CD8-positive, alpha-beta memory T cell (primary cell): Measurements from ENCODE around the gene RAB30. TPM values are rescaled to one million over a fixed set of nuclear protein-coding genes. Genes with fewer than 3 reads are reported as not detected.

Experiments
- CTCF ChIA-PET: fragments of 350-600 bp; sonication (Branson Sonifier 250); formaldehyde crosslinking; loops from one replicate; lab custom pipeline; 2021; ENCODE audit warnings: antibody characterized with exemption; lab: Charles Lee
- POLR2A ChIA-PET: fragments of 350-600 bp; sonication (Branson Sonifier 250); formaldehyde crosslinking; loops from one replicate; lab custom pipeline; 2021; ENCODE audit warnings: antibody characterized with exemption; lab: Charles Lee
- DNase-seq, 5 donors: peaks; one replicate each; pipeline versions ENCODE4 v3.0.0 to v3.0.0-alpha.2; 2020 to 2022; ENCODE audit warnings: mixed read lengths in 1 of 5
- H3K27ac ChIP-seq: one replicate; pipeline ENCODE4 v1.7.0; 2013; ENCODE audit warnings: low read depth, mild to moderate bottlenecking, low read length, moderate library complexity
- H3K27me3 ChIP-seq: 2 replicates; pipeline ENCODE4 v1.7.0; 2013; ENCODE audit warnings: low read length, mild to moderate bottlenecking; ENCODE audit not compliant: insufficient read depth, poor library complexity, severe bottlenecking
- H3K36me3 ChIP-seq: 2 replicates; pipeline ENCODE4 v1.7.0; 2013; ENCODE audit warnings: mild to moderate bottlenecking, low read length, moderate library complexity; ENCODE audit not compliant: insufficient read depth
- H3K4me1 ChIP-seq: 2 replicates; pipeline ENCODE4 v1.7.0; 2013; ENCODE audit warnings: mild to moderate bottlenecking, low read length, moderate library complexity; ENCODE audit not compliant: insufficient read depth
- H3K4me3 ChIP-seq: 2 replicates; pipeline ENCODE4 v1.7.0; 2013; ENCODE audit warnings: mild to moderate bottlenecking, low read length
- H3K9me3 ChIP-seq: 2 replicates; pipeline ENCODE4 v1.7.0; 2013; ENCODE audit warnings: mild to moderate bottlenecking, low read length
- H3K27ac Mint-ChIP-seq, 8 donors: one replicate each; pipeline ENCODE4 v1.8.0; 2020 to 2021; ENCODE audit warnings: mixed read lengths in 8 of 8, mild to moderate bottlenecking in 6 of 8, inconsistent platforms in 3 of 8, moderate library complexity in 3 of 8
- H3K27me3 Mint-ChIP-seq, 2 donors: one replicate each; pipeline ENCODE4 v1.8.0; 2020 to 2021; ENCODE audit warnings: mixed read lengths in 2 of 2, mild to moderate bottlenecking in 1 of 2, moderate library complexity in 1 of 2
- H3K36me3 Mint-ChIP-seq, 3 donors: one replicate each; pipeline ENCODE4 v1.8.0; 2020 to 2021; ENCODE audit warnings: mixed read lengths in 3 of 3, inconsistent platforms in 1 of 3, mild to moderate bottlenecking in 1 of 3
- H3K4me1 Mint-ChIP-seq, 3 donors: one replicate each; pipeline ENCODE4 v1.8.0; 2020 to 2021; ENCODE audit warnings: mixed read lengths in 3 of 3, inconsistent platforms in 1 of 3, mild to moderate bottlenecking in 1 of 3
- H3K4me3 Mint-ChIP-seq, 7 donors: one replicate each; pipeline ENCODE4 v1.8.0; 2020 to 2021; ENCODE audit warnings: mixed read lengths in 7 of 7, mild to moderate bottlenecking in 6 of 7, moderate library complexity in 4 of 7, inconsistent platforms in 2 of 7
- H3K9me3 Mint-ChIP-seq, 5 donors: one replicate each; pipeline ENCODE4 v1.8.0; 2020 to 2022; ENCODE audit warnings: mixed read lengths in 5 of 5, mild to moderate bottlenecking in 3 of 5, moderate library complexity in 2 of 5, inconsistent platforms in 1 of 5
- polyA plus RNA-seq: library from polyadenylated mRNA; unstranded; fragments of 300-500 nt; fragmentation: Illumina TruSeq; gene quantifications from one replicate; pipeline ENCODE4 v1.2.3, GENCODE V29; 2021
- total RNA-seq, 2 experiments: library from RNA; stranded (reverse); gene quantifications; one replicate each; pipeline ENCODE4 v1.2.3, GENCODE V29; 2021

RAB30 gene
- total RNA-seq (10 to 100 TPM; 15.7 to 17.1 TPM), polyA plus RNA-seq (5.1 TPM)

DNA sequence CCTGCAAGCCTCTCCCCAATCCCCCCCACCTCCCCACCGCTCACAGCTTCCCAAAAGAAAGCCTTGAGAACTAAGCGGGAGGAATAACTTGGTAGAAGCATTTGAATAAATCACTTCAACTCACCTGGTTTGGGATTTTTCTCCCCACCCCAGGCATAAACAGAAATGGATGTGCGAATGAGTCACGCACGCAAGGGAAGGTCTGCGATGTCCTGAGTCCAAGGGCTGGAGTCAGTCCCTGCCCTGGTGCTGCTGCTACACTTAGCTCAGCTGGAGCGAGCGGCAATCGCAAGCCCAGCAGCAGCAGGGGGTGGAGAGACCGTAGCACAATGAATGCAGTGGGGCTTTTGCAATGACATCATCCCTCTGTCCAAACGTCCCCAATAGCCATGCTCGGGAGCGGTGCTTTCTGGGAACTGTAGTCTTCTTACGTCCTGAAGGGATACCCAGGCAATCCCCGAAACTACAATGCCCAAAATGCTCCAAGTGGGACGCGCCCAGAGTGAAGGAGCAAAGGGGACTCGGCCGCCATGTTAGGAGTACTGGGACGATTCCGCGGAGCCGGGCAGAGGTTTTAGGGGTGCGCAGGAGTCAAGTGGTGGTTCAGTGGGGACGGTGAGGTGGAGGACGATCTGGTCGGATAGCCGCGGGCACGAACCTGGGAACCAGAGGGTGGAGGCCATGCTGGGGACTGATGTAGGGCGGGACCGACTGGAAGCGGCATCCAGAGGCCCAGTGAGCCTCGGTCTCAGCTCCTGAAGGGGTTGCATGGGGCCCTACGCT, at the start of gene RAB30:
Gene RAB30, minus strand, starts transcription at position 331 of the 783 bp plus-strand sequence. CDS start 74,581 bp downstream, outside the sequence.
- peak; percentile 88 to 97 (median 93) for DNase-seq
- no peaks in the 10 kb centered on the region for H3K27me3 Mint-ChIP-seq
- peaks cover 0 to 33% (median 19%) of the 10 kb centered on the region in 3 donors for H3K4me1 Mint-ChIP-seq
- ChIA-PET CTCF (interaction anchor here (1.0 to 2.0 kb wide), 5 partner anchors 9 to 178 kb away, joined by 3 to 9 read pairs (median 4); no protein-coding TSS in a partner anchor), POLR2A (interaction anchor here (0.5 to 2.8 kb wide), 8 partner anchors 9 to 171 kb away, joined by 3 to 34 read pairs (median 5); partner anchors contain the start of genes DDIAS, PCF11 and PRCP)
- Histone ChIP-seq H3K4me3 (peak within 1 kb of the TSS; percentile 82), H3K9me3 (no peaks in the 10 kb centered on the region), H3K4me1 (peaks cover 40% of the 10 kb centered on the region), H3K27ac (peak within 1 kb of the TSS; percentile 91), H3K36me3 (no peaks in the 10 kb centered on the region), H3K27me3 (no peaks in the 10 kb centered on the region)
- H3K9me3 Mint-ChIP-seq: no peaks in the 10 kb centered on the region
- H3K36me3 Mint-ChIP-seq: peaks cover 0 to 22% (median 13%) of the 10 kb centered on the region in 3 donors
- no peak within 1 kb of the TSS for H3K4me3 Mint-ChIP-seq
- no peak within 1 kb of the TSS for H3K27ac Mint-ChIP-seq

DNA sequence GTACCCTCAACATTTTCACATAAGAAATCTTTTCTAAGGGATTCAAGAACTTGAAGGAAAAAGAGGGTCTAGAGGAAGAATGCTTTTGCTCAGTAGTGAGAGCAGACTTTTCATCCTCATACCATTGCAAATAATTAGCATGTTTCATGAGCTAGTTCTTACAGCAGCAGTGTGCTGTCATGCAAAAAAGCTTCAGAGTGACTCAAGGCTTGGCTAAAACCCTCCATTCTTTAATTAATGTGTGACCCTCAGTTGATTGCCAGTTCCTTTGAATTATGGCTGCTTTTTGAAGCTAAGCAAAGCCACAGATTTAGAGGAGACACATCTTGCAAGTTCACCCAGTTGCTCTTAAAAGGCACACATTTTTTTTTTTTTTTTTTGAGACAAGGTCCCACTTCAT, 48.6 kb upstream of the RAB30 start:
- no peak for DNase-seq
- ChIA-PET POLR2A (interaction anchor here (0.7 to 2.5 kb wide), 2 partner anchors 36 to 129 kb away, joined by 8 to 17 read pairs; partner anchors contain the start of gene PCF11), CTCF (no interaction called here)
- Histone ChIP-seq H3K27me3 (no peaks in the 10 kb centered on the region), H3K4me3 (no peak overlapping the region), H3K27ac (no peak overlapping the region), H3K36me3 (no peaks in the 10 kb centered on the region), H3K9me3 (no peaks in the 10 kb centered on the region), H3K4me1 (peaks cover 67% of the 10 kb centered on the region)
- Mint-ChIP-seq H3K9me3 (no peaks in the 10 kb centered on the region), H3K4me3 (peak overlapping the region in 1 of 7 donors; percentile 47), H3K27ac (peak overlapping the region; percentile 47 to 90 (median 74)), H3K4me1 (peaks cover 47 to 71% (median 49%) of the 10 kb centered on the region in 3 donors), H3K27me3 (no peaks in the 10 kb centered on the region), H3K36me3 (peaks cover 0 to 1% (median 0%) of the 10 kb centered on the region in 3 donors)

GRCh38 chr11:83119216-83119615, 47.5 kb upstream of the RAB30 start:
- Histone ChIP-seq H3K27me3 (no peaks in the 10 kb centered on the region), H3K4me1 (peaks cover 73% of the 10 kb centered on the region), H3K4me3 (no peak overlapping the region), H3K27ac (no peak overlapping the region), H3K36me3 (no peaks in the 10 kb centered on the region), H3K9me3 (no peaks in the 10 kb centered on the region)
- H3K27me3 Mint-ChIP-seq: no peaks in the 10 kb centered on the region
- H3K4me1 Mint-ChIP-seq: peaks cover 54 to 82% (median 58%) of the 10 kb centered on the region in 3 donors
- DNase-seq: no peak
- H3K27ac Mint-ChIP-seq: peak overlapping the region; percentile 48 to 98 (median 86)
- CTCF ChIA-PET: interaction anchor here (1.5 kb wide), 1 partner anchor 252 kb away, joined by 3 read pairs; no protein-coding TSS in a partner anchor
- H3K9me3 Mint-ChIP-seq: no peaks in the 10 kb centered on the region
- H3K36me3 Mint-ChIP-seq: peaks cover 0 to 1% (median 0%) of the 10 kb centered on the region in 3 donors
- POLR2A ChIA-PET: interaction anchor here (2.5 kb wide), 1 partner anchor 37 kb away, joined by 17 read pairs; the partner anchor contains the start of gene PCF11
- H3K4me3 Mint-ChIP-seq: no peak overlapping the region

- DNase-seq: no peak
- H3K9me3 ChIP-seq: no peaks in the 10 kb centered on the region
- H3K27ac ChIP-seq: no peak overlapping the region
- Mint-ChIP-seq H3K36me3 (peaks cover 0 to 1% (median 0%) of the 10 kb centered on the region in 3 donors), H3K27me3 (no peaks in the 10 kb centered on the region), H3K4me3 (peak overlapping the region in 3 of 7 donors; percentile 25 to 49 (median 41)), H3K9me3 (no peaks in the 10 kb centered on the region), H3K27ac (peak overlapping the region; percentile 48 to 98 (median 92)), H3K4me1 (peaks cover 54 to 85% (median 58%) of the 10 kb centered on the region in 3 donors)
- H3K36me3 ChIP-seq: no peaks in the 10 kb centered on the region
- no peak overlapping the region for H3K4me3 ChIP-seq
- H3K4me1 ChIP-seq: peaks cover 73% of the 10 kb centered on the region
- H3K27me3 ChIP-seq: no peaks in the 10 kb centered on the region
- CTCF ChIA-PET: interaction anchor here (1.1 to 1.5 kb wide), 2 partner anchors 38 to 252 kb away, joined by 3 to 4 read pairs; partner anchors contain the start of gene PCF11
- POLR2A ChIA-PET: interaction anchor here (2.5 kb wide), 1 partner anchor 38 kb away, joined by 17 read pairs; the partner anchor contains the start of gene PCF11
These were observed 47.1 kb upstream of the RAB30 start for GRCh38 chr11:83118814-83119213.

DNA sequence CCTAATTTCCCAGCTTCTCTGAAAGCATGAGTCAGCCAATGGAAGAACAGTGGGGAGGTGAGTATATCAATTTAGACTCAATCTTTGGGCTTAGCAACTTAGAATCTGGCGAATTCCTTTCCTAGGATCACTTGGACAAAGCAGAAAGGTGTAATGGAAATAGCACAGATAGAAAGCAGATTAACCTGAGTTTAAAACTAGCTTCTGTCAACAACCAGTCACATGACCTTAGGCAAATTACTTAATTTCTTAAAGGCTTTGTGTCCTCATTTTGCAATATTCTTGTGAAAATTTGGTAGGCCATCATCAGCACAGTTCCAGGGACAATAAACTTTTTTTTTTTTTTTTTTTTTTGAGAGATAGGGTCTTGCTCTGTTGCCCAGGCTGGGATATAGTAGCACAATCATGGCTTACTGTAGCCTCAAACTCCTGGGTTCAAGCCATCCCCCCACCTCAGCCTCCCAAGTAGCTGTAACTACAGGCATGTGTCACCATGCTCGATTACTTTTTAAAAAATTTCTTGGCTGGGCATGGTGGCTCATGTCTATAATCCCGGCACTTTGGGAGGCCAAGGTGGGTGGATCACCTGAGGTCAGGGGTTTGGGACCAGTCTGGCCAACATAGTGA, 44.4 kb upstream of the RAB30 start:
- Histone ChIP-seq H3K27ac (no peak overlapping the region), H3K4me3 (peak overlapping the region; percentile 37), H3K27me3 (no peaks in the 10 kb centered on the region), H3K4me1 (peaks cover 52% of the 10 kb centered on the region), H3K36me3 (no peaks in the 10 kb centered on the region), H3K9me3 (no peaks in the 10 kb centered on the region)
- Mint-ChIP-seq H3K36me3 (peaks cover 0 to 3% (median under 1%) of the 10 kb centered on the region in 3 donors), H3K27me3 (no peaks in the 10 kb centered on the region), H3K4me3 (peak overlapping the region; percentile 85 to 98 (median 93)), H3K27ac (peak overlapping the region in 4 of 8 donors; percentile 31 to 90 (median 84)), H3K4me1 (peaks cover 40 to 71% (median 41%) of the 10 kb centered on the region in 3 donors), H3K9me3 (no peaks in the 10 kb centered on the region)
- DNase-seq: no peak
- ChIA-PET CTCF (interaction anchor here (0.7 to 1.5 kb wide), 6 partner anchors 9 to 72 kb away, joined by 3 to 6 read pairs (median 4); partner anchors contain the start of gene PCF11), POLR2A (interaction anchor here (0.7 to 2.2 kb wide), 2 partner anchors 15 to 40 kb away, joined by 6 to 22 read pairs; partner anchors contain the start of gene PCF11)

- H3K4me1 Mint-ChIP-seq: peaks cover 37 to 65% (median 41%) of the 10 kb centered on the region in 3 donors
- peak overlapping the region; percentile 17 to 98 (median 86) for H3K4me3 Mint-ChIP-seq
- Histone ChIP-seq H3K4me3 (peak overlapping the region; percentile 36), H3K9me3 (no peaks in the 10 kb centered on the region), H3K27me3 (no peaks in the 10 kb centered on the region), H3K4me1 (peaks cover 46% of the 10 kb centered on the region), H3K36me3 (no peaks in the 10 kb centered on the region), H3K27ac (no peak overlapping the region)
- CTCF ChIA-PET: interaction anchor here (0.7 to 1.2 kb wide), 3 partner anchors 8 to 41 kb away, joined by 3 to 6 read pairs (median 6); partner anchors contain the start of gene PCF11
- POLR2A ChIA-PET: interaction anchor here (0.7 to 2.2 kb wide), 2 partner anchors 14 to 41 kb away, joined by 6 to 22 read pairs; partner anchors contain the start of gene PCF11
- DNase-seq: no peak
- peaks cover 0 to 7% (median 2%) of the 10 kb centered on the region in 3 donors for H3K36me3 Mint-ChIP-seq
- no peaks in the 10 kb centered on the region for H3K27me3 Mint-ChIP-seq
- peak overlapping the region in 4 of 8 donors; percentile 31 to 84 (median 70) for H3K27ac Mint-ChIP-seq
- no peaks in the 10 kb centered on the region for H3K9me3 Mint-ChIP-seq
These were observed 43.9 kb upstream of the RAB30 start for GRCh38 chr11:83115551-83115950.

- no peak overlapping the region for H3K4me3 ChIP-seq
- peaks cover 0 to 7% (median 2%) of the 10 kb centered on the region in 3 donors for H3K36me3 Mint-ChIP-seq
- H3K27me3 ChIP-seq: no peaks in the 10 kb centered on the region
- ChIA-PET POLR2A (no interaction called here), CTCF (interaction anchor here (1.2 kb wide), 2 partner anchors 8 to 10 kb away, joined by 6 read pairs; no protein-coding TSS in a partner anchor)
- no peak for DNase-seq
- H3K27me3 Mint-ChIP-seq: no peaks in the 10 kb centered on the region
- no peaks in the 10 kb centered on the region for H3K9me3 Mint-ChIP-seq
- H3K4me3 Mint-ChIP-seq: peak overlapping the region in 6 of 7 donors; percentile 59 to 94 (median 78)
- H3K4me1 ChIP-seq: peaks cover 42% of the 10 kb centered on the region
- peak overlapping the region in 2 of 8 donors; percentile 79 to 84 for H3K27ac Mint-ChIP-seq
- H3K36me3 ChIP-seq: no peaks in the 10 kb centered on the region
- no peaks in the 10 kb centered on the region for H3K9me3 ChIP-seq
- H3K27ac ChIP-seq: no peak overlapping the region
- peaks cover 37 to 60% (median 41%) of the 10 kb centered on the region in 3 donors for H3K4me1 Mint-ChIP-seq
These were observed 43.3 kb upstream of the RAB30 start for GRCh38 chr11:83115026-83115425.
